ENCODE results near the gene SFN.
"Not testable (repeated sequence)": the region's sequence is repeated elsewhere in the genome, so short reads cannot be mapped to it uniquely, and the experiment has no call there.

The SFN gene

DNA sequence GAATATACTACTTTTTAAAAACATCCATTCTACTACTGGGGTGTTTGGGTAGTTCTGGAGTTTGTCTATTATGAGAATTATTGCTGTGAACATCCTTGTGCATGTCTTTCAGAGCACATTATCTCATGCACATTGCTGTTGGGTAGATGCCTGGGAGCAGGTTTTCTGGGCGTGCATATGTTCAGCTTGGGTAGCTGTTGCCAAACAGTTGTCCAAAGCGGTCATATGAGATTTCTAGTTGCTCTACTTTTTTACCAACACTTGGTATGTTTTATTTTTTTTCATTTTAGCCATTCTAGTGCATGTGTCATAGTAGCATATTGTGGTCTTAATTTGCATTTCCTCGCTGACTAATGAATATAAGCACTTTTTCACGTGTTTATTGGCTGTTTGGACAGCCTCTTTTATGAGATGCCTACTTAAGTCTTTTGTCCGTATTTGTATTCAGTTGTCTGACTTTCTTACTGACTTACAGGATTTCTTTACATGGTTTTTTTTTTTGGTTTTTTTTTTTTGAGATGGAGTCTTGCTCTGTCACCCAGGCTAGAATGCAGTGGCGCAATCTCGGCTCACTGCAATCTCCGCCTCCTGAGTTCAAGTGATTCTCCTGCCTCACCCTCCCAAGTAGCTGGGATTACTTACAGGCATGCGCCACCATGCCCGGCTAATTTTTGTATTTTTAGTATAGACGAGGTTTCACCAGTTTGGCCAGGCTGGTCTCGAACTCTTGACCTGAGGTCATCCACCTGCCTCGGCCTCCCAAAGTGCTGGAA lies 18.3 kb upstream of the SFN start:
- no peak overlapping the region for H3K4me2 ChIP-seq (ENCODE audit: low read depth, low read length, poor library complexity, severe bottlenecking)
- H3K4me3 ChIP-seq (ENCODE audit: low read length, poor library complexity, severe bottlenecking): no peak overlapping the region
- no peaks in the 10 kb centered on the region for H3K9me3 ChIP-seq (ENCODE audit: insufficient read depth, low read depth, low read length)
- no peaks in the 10 kb centered on the region for H4K20me1 ChIP-seq (ENCODE audit: insufficient read depth, low read length, poor library complexity, severe bottlenecking)
- H3K27me3 ChIP-seq (ENCODE audit: insufficient read depth, low read length, poor library complexity, severe bottlenecking): no peaks in the 10 kb centered on the region
- H3K9ac ChIP-seq (ENCODE audit: low read depth, low read length, poor library complexity, severe bottlenecking): no peak overlapping the region
- peaks cover 52% of the 10 kb centered on the region; the same call in 1 of the 2 replicates for H3K36me3 ChIP-seq (ENCODE audit: insufficient read depth, low read length)
- no peak overlapping the region for H2AFZ ChIP-seq (ENCODE audit: low read length)
- TF ChIP-seq EZH2phosphoT487 (IDR thresholded peaks at IDR 0.05; ENCODE audit: borderline replicate concordance): no peak
- TF ChIP-seq, protein P1, sequence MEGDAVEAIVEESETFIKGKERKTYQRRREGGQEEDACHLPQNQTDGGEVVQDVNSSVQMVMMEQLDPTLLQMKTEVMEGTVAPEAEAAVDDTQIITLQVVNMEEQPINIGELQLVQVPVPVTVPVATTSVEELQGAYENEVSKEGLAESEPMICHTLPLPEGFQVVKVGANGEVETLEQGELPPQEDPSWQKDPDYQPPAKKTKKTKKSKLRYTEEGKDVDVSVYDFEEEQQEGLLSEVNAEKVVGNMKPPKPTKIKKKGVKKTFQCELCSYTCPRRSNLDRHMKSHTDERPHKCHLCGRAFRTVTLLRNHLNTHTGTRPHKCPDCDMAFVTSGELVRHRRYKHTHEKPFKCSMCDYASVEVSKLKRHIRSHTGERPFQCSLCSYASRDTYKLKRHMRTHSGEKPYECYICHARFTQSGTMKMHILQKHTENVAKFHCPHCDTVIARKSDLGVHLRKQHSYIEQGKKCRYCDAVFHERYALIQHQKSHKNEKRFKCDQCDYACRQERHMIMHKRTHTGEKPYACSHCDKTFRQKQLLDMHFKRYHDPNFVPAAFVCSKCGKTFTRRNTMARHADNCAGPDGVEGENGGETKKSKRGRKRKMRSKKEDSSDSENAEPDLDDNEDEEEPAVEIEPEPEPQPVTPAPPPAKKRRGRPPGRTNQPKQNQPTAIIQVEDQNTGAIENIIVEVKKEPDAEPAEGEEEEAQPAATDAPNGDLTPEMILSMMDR (conservative IDR thresholded peaks at IDR 0.05; ENCODE audit: low read length): no peak
- H3K9me2 ChIP-seq (replicated peaks; ENCODE audit: low read depth, low read length): no peaks in the 10 kb centered on the region
- H3K79me2 ChIP-seq (ENCODE audit: insufficient read depth, low read length): no peaks in the 10 kb centered on the region
- no peaks in the 10 kb centered on the region for H3K4me1 ChIP-seq (ENCODE audit: insufficient read depth, low read length, poor library complexity, severe bottlenecking)
- H3F3A ChIP-seq (ENCODE audit: low read depth): no peaks in the 10 kb centered on the region

DNA sequence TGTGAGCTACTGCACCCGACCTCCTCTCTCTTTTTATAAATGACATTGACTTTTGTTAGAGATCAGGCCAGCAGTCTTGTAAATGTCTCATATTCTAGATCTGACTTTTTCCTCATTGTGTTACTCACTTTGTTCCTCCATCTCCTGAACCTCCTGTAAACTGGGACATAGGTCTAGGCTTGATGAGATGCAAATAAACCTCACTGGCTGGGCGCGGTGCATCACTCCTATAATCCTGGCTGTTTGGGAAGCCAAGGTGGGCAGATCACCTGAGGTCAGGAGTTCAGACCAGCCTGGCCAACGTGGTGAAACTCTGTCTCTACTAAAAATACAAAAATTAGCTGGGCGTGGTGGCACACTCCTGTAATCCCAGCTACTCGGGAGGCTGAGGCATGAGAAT lies 15.1 kb upstream of the SFN start:
- H2AFZ ChIP-seq (ENCODE audit: low read length); H3F3A ChIP-seq (ENCODE audit: low read depth); H3K9me2 ChIP-seq (replicated peaks; ENCODE audit: low read depth, low read length); H3K4me2 ChIP-seq (ENCODE audit: low read depth, low read length, poor library complexity, severe bottlenecking); H3K79me2 ChIP-seq (ENCODE audit: insufficient read depth, low read length); H4K20me1 ChIP-seq (ENCODE audit: insufficient read depth, low read length, poor library complexity, severe bottlenecking); H3K9ac ChIP-seq (ENCODE audit: low read depth, low read length, poor library complexity, severe bottlenecking); H3K4me3 ChIP-seq (ENCODE audit: low read length, poor library complexity, severe bottlenecking); H3K27me3 ChIP-seq (ENCODE audit: insufficient read depth, low read length, poor library complexity, severe bottlenecking); H3K9me3 ChIP-seq (ENCODE audit: insufficient read depth, low read depth, low read length); H3K4me1 ChIP-seq (ENCODE audit: insufficient read depth, low read length, poor library complexity, severe bottlenecking): not testable (repeated sequence)
- peaks cover 62% of the 10 kb centered on the region; the same call in 1 of the 2 replicates for H3K36me3 ChIP-seq (ENCODE audit: insufficient read depth, low read length)

- Histone ChIP-seq H3K9me2 (replicated peaks; ENCODE audit: low read depth, low read length) (no peaks in the 10 kb centered on the region), H3K4me1 (ENCODE audit: insufficient read depth, low read length, poor library complexity, severe bottlenecking) (no peaks in the 10 kb centered on the region), H3K9ac (ENCODE audit: low read depth, low read length, poor library complexity, severe bottlenecking) (no peak overlapping the region), H3K4me3 (ENCODE audit: low read length, poor library complexity, severe bottlenecking) (no peak overlapping the region), H3F3A (ENCODE audit: low read depth) (no peaks in the 10 kb centered on the region), H3K9me3 (ENCODE audit: insufficient read depth, low read depth, low read length) (no peaks in the 10 kb centered on the region), H3K36me3 (ENCODE audit: insufficient read depth, low read length) (peaks cover 60% of the 10 kb centered on the region; the same call in 1 of the 2 replicates), H3K4me2 (ENCODE audit: low read depth, low read length, poor library complexity, severe bottlenecking) (no peak overlapping the region), H3K27me3 (ENCODE audit: insufficient read depth, low read length, poor library complexity, severe bottlenecking) (no peaks in the 10 kb centered on the region), H2AFZ (ENCODE audit: low read length) (no peak overlapping the region), H3K79me2 (ENCODE audit: insufficient read depth, low read length) (no peaks in the 10 kb centered on the region), H4K20me1 (ENCODE audit: insufficient read depth, low read length, poor library complexity, severe bottlenecking) (no peaks in the 10 kb centered on the region)
- TF ChIP-seq EZH2phosphoT487 (IDR thresholded peaks at IDR 0.05; ENCODE audit: borderline replicate concordance): no peak
- TF ChIP-seq, protein P1 (conservative IDR thresholded peaks at IDR 0.05; ENCODE audit: low read length): no peak
These were observed 14.4 kb upstream of the SFN start for GRCh38 chr1:26848499-26848898.

Measured in Loucy (cell line).